ENCODE results near the gene PPP5C. TPM values are rescaled to one million over a fixed set of nuclear protein-coding genes. Genes with fewer than 3 reads are reported as not detected.
A peak's percentile ranks its signal among the peaks of the same experiment; 100 is the strongest.

Gene PPP5C
- total RNA-seq, 4 donors from 2014 or later, result 32.0 to 63.1 (median 48.4) TPM

DNA sequence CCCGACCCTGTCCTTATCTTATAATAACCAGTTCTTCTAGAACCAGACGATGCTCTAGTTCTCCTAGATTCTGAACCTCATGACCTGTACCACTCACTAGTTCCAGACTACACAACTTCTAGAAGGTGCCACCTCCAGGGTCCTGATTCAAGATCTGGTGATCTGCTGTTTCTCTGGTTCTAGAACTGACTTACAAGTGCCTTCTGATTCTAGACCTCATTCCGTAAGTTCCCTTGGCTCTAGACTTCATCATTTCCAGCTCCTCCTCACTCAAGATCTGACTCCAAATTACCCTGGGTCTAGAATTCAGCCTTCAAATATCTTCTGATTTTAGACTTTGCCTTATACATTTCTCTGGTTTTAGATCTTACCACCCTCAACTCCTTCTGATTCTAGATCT, 5.0 kb upstream of the PPP5C start:
- WGBS, 2 donors, result 77 to 81% methylated on average over 3 of the region's 3 CpGs

GRCh38 chr19:46344363-46344762, 2.5 kb upstream of the PPP5C start:
- no peak for DNase-seq (ENCODE audit: low spot score in 2 of 2)
- no peak overlapping the region for H3K4me3 ChIP-seq (ENCODE audit: low read depth, poor library complexity, severe bottlenecking)
- WGBS, 2 donors, result 52 to 58% methylated on average over 1 of the region's 1 CpG
- intact Hi-C loops (cut with DNase I; ENCODE audit: low total_unique reads), result no loop called here
- TF ChIP-seq POLR2A (IDR thresholded peaks at IDR 0.05), result no peak
- TF ChIP-seq CTCF (IDR thresholded peaks at IDR 0.05), result no peak

More for the DNA sequence above, 5.0 kb upstream of the PPP5C start:
- no peak for DNase-seq (ENCODE audit: low spot score in 2 of 2)
- H3K4me3 ChIP-seq (ENCODE audit: low read depth, poor library complexity, severe bottlenecking), result no peak overlapping the region
- TF ChIP-seq CTCF (IDR thresholded peaks at IDR 0.05), result no peak
- TF ChIP-seq POLR2A (IDR thresholded peaks at IDR 0.05), result no peak
- intact Hi-C loops (cut with DNase I; ENCODE audit: low total_unique reads), result loop anchor here (1.0 kb wide), 1 partner anchor 49 kb away; no protein-coding TSS in a partner anchor

- TF ChIP-seq CTCF (IDR thresholded peaks at IDR 0.05) (no peak), POLR2A (IDR thresholded peaks at IDR 0.05) (no peak)
- intact Hi-C loops (cut with DNase I; ENCODE audit: low total_unique reads), result no loop called here
- WGBS, 2 donors, result 94 to 96% methylated on average over 5 of the region's 5 CpGs
- H3K4me3 ChIP-seq (ENCODE audit: low read depth, poor library complexity, severe bottlenecking), result no peak overlapping the region
- DNase-seq (ENCODE audit: low spot score in 2 of 2), result no peak
Measured at GRCh38 chr19:46345157-46345556, 1.7 kb upstream of the PPP5C start.

GRCh38 chr19:46347572-46347883, 641 bp downstream of the PPP5C start:
- WGBS, 2 donors, result 0% methylated on average over 3 of the region's 3 CpGs
- no peak for DNase-seq (ENCODE audit: low spot score in 2 of 2)
- no peak for TF ChIP-seq POLR2A (IDR thresholded peaks at IDR 0.05)
- TF ChIP-seq CTCF (IDR thresholded peaks at IDR 0.05), result no peak
- intact Hi-C loops (cut with DNase I; ENCODE audit: low total_unique reads), result no loop called here
- H3K4me3 ChIP-seq (ENCODE audit: low read depth, poor library complexity, severe bottlenecking), result peak overlapping the region; percentile 99

GRCh38 chr19:46347985-46348384, 1.1 kb downstream of the PPP5C start:
- WGBS, 2 donors, result 73 to 79% methylated on average over 5 of the region's 5 CpGs
- TF ChIP-seq POLR2A (IDR thresholded peaks at IDR 0.05) (no peak), CTCF (IDR thresholded peaks at IDR 0.05) (no peak)
- DNase-seq (ENCODE audit: low spot score in 2 of 2), result no peak
- intact Hi-C loops (cut with DNase I; ENCODE audit: low total_unique reads), result no loop called here
- no peak overlapping the region for H3K4me3 ChIP-seq (ENCODE audit: low read depth, poor library complexity, severe bottlenecking)

DNA sequence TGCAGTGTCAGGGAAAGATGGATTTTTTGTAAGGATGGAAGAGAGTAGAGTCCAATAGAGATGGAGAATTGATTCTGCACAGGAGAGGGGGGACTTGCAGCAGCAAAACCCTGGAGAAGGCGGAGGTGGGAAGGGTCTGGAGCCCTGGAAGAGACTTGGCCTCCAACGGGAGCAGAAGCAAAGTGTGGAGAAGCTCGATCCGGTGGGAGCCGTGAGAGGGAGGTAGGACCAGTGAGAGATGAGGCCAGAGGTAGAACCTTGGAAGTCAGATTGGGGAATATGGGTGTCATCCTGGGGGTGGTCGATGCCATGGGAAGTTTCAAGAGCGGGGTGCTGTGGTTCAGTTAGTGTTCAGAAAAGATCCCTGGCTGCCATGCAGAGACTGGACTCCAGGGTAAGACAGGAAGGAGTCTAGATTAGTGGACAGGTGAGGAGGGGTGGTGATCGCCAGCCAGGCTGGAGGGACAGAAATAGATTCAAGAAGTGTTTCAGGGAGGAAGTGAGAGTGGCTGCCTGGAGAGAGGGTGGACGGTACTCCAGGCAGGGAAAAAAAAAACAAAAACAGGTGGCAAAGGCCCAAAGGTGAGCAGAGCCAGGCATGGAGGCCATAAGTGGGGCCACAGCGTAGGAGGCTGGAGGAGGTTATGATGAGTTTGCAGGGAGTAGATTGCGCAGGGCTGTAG, 2.6 kb downstream of the PPP5C start:
- WGBS, 2 donors, result 72 to 81% methylated on average over 11 of the region's 11 CpGs
- intact Hi-C loops (cut with DNase I; ENCODE audit: low total_unique reads), result no loop called here
- H3K4me3 ChIP-seq (ENCODE audit: low read depth, poor library complexity, severe bottlenecking), result no peak overlapping the region
- no peak for TF ChIP-seq CTCF (IDR thresholded peaks at IDR 0.05)
- TF ChIP-seq POLR2A (IDR thresholded peaks at IDR 0.05), result no peak
- DNase-seq (ENCODE audit: low spot score in 2 of 2), result no peak

Data from lower leg skin (tissue), 4 donors.